Measurements from ENCODE around the gene OR5M3. TPM values are rescaled to one million over a fixed set of nuclear protein-coding genes. Genes with fewer than 3 reads are reported as not detected.

The OR5M3 gene
- total RNA-seq, 1 experiment from 2014 or later = not detected

GRCh38 chr11:56486801-56487200, 13.6 kb upstream of the OR5M3 start:
- no peaks in the 10 kb centered on the region for H3K9me3 ChIP-seq (ENCODE audit: control insufficient read depth, low read depth, low read length)
- no peak overlapping the region for H3K9ac ChIP-seq (ENCODE audit: extremely low read depth, insufficient read length, low read length)
- no peaks in the 10 kb centered on the region for H4K20me1 ChIP-seq (ENCODE audit: control insufficient read depth, insufficient read depth, insufficient read length)
- H3K36me3 Mint-ChIP-seq (ENCODE audit: insufficient read depth in 1 of 3, low read depth in 3 of 3) = peaks cover 0 to 2% (median 0%) of the 10 kb centered on the region in 3 experiments; a peak in 1 of 7 replicates
- H2BK12ac ChIP-seq (ENCODE audit: insufficient read length, low read depth, low read length) = no peak overlapping the region
- H2BK5ac ChIP-seq (ENCODE audit: insufficient read length, low read length) = no peak overlapping the region
- H3K4me2 ChIP-seq (ENCODE audit: insufficient read depth, insufficient read length, low read length) = no peak overlapping the region
- H3K23me2 ChIP-seq (ENCODE audit: insufficient read length, low read depth, low read length, poor library complexity, severe bottlenecking) = no peaks in the 10 kb centered on the region
- no peak overlapping the region; a peak in 1 of 7 replicates for H3K27ac Mint-ChIP-seq
- no peak overlapping the region for H4K5ac ChIP-seq (ENCODE audit: insufficient read length, low read depth, low read length)
- no peak overlapping the region for H3K4ac ChIP-seq (ENCODE audit: low read depth, low read length)
- TF ChIP-seq CTCF (conservative IDR thresholded peaks at IDR 0.05) = no peak
- H4K91ac ChIP-seq (ENCODE audit: insufficient read length, low read depth, low read length) = no peak overlapping the region
- no peaks in the 10 kb centered on the region for H3K79me1 ChIP-seq (ENCODE audit: insufficient read depth, low read depth, low read length, poor library complexity, severe bottlenecking)
- no peak overlapping the region for H2AK5ac ChIP-seq (ENCODE audit: insufficient read length, low read length)
- no peak overlapping the region for H3K56ac ChIP-seq (ENCODE audit: insufficient read length, low read depth, low read length)
- no peaks in the 10 kb centered on the region for H3K4me1 Mint-ChIP-seq
- H3K27me3 ChIP-seq (ENCODE audit: insufficient read depth, low read length) = no peaks in the 10 kb centered on the region
- no peaks in the 10 kb centered on the region for H3K79me2 ChIP-seq (ENCODE audit: insufficient read depth, low read length)
- no peaks in the 10 kb centered on the region for H3K4me1 ChIP-seq (ENCODE audit: insufficient read depth, low read length)
- no peak overlapping the region for H2BK15ac ChIP-seq (ENCODE audit: low read depth, low read length)
- H3K18ac ChIP-seq (ENCODE audit: insufficient read length, low read depth, low read length) = no peak overlapping the region
- H2BK120ac ChIP-seq (ENCODE audit: low read depth, low read length, poor library complexity, severe bottlenecking) = no peak overlapping the region
- WGBS (ENCODE audit: extremely low coverage, insufficient read length, low lambda C conversion rate) = no CpG with 5 or more reads among the region's 3 CpGs
- no peak overlapping the region for H3K14ac ChIP-seq (ENCODE audit: insufficient read depth, low read length)
- H3K4me3 Mint-ChIP-seq = no peak overlapping the region
- H4K8ac ChIP-seq (replicated peaks; ENCODE audit: insufficient read length, low read depth, low read length) = no peak overlapping the region
- H2AFZ ChIP-seq (ENCODE audit: low read length) = no peak overlapping the region
- peaks cover 9 to 19% of the 10 kb centered on the region in 2 experiments for H3K9me3 Mint-ChIP-seq
- H2BK20ac ChIP-seq (ENCODE audit: low read depth, low read length, poor library complexity, severe bottlenecking) = no peak overlapping the region
- no peaks in the 10 kb centered on the region for H3K27me3 Mint-ChIP-seq (ENCODE audit: low read depth)
- no peak overlapping the region for H3K23ac ChIP-seq (ENCODE audit: insufficient read length, low read depth, low read length)
- no peak for DNase-seq
- no peak overlapping the region for H3K27ac ChIP-seq (ENCODE audit: insufficient read length, low read depth, low read length)
- no peak overlapping the region for H3T11ph ChIP-seq (ENCODE audit: low read length)

Measured in H9 (cell line).